HEK293 (cell line): Measurements from ENCODE around the gene RBM15B.

ENCODE experiments used
- CTCF ChIA-PET: fragments of 350-600 bp; formaldehyde crosslinking; extraction: SDS; loops from one replicate; lab custom pipeline; 2021; ENCODE audit warnings: antibody characterized with exemption; lab: Yijun Ruan, JAX
- POLR2A ChIA-PET: fragments of 300-600 bp; formaldehyde crosslinking; extraction: SDS; loops from one replicate; lab custom pipeline; 2020; ENCODE audit warnings: antibody characterized with exemption, inconsistent platforms; lab: Yijun Ruan, JAX
- H3K27ac ChIP-seq: fragments of 200-500 bp; sonication (Bioruptor generic); 2 replicates; pipeline ENCODE4 v1.5.1; 2014; ENCODE audit warnings: low read depth, low read length, control low read depth, inconsistent platforms; ENCODE audit errors: extremely low read depth
- H3K36me3 ChIP-seq, 2 experiments: fragments of 200-500 bp in 1 of 2; sonication (Bioruptor generic) in 1 of 2; 1 replicate in 1 of 2; 2 replicates in 1 of 2; pipeline ENCODE4 v1.5.1; 2014 to 2017; ENCODE audit warnings: inconsistent platforms in 2 of 2, low read length in 2 of 2; ENCODE audit not compliant: control insufficient read depth in 2 of 2, insufficient read depth in 1 of 2
- H3K4me1 ChIP-seq: fragments of 200-500 bp; sonication (Bioruptor generic); 2 replicates; pipeline ENCODE4 v1.5.1; 2014; ENCODE audit warnings: mild to moderate bottlenecking, low read length, inconsistent platforms; ENCODE audit not compliant: control insufficient read depth, insufficient read depth
- H3K4me3 ChIP-seq: 2 replicates; pipeline ENCODE4 v1.5.1; 2011; ENCODE audit warnings: low read depth, mild to moderate bottlenecking, control low read depth, low read length, moderate library complexity
- H3K9me3 ChIP-seq: fragments of 200-500 bp; sonication (Bioruptor generic); 2 replicates; pipeline ENCODE4 v1.5.1; 2014; ENCODE audit warnings: low read depth, low read length, inconsistent platforms; ENCODE audit not compliant: control insufficient read depth, insufficient read depth
- GLIS1 ChIP-seq: fragments of 450-650 bp; formaldehyde crosslinking; IDR thresholded peaks from 2 replicates; pipeline ENCODE4 v1.5.1; 2016; ENCODE audit warnings: missing biosample characterization, missing genetic modification characterization
- HOXC10 ChIP-seq: sonication (generic); formaldehyde crosslinking; IDR thresholded peaks from 2 replicates; pipeline ENCODE4 v1.8.1; 2023; ENCODE audit warnings: mild to moderate bottlenecking, missing genetic modification reagents
- MEIS1 ChIP-seq: sonication (generic); formaldehyde crosslinking; IDR thresholded peaks from 2 replicates; pipeline ENCODE4 v1.8.1; 2022; ENCODE audit warnings: missing genetic modification reagents, mild to moderate bottlenecking, borderline replicate concordance
- ZBTB21 ChIP-seq: fragments of 450-650 bp; formaldehyde crosslinking; IDR thresholded peaks from 2 replicates; pipeline ENCODE4 v1.5.1; 2017; ENCODE audit warnings: missing biosample characterization, missing genetic modification characterization
- ZEB2 ChIP-seq: fragments of 450-650 bp; formaldehyde crosslinking; IDR thresholded peaks from 2 replicates; pipeline ENCODE4 v1.5.1; 2016; ENCODE audit warnings: missing biosample characterization, missing genetic modification characterization
- ZFP37 ChIP-seq: fragments of 450-650 bp; formaldehyde crosslinking; IDR thresholded peaks from 2 replicates; pipeline ENCODE4 v1.5.1; 2016; ENCODE audit warnings: missing biosample characterization, missing genetic modification characterization
- ZIC2 ChIP-seq: fragments of 450-650 bp; formaldehyde crosslinking; IDR thresholded peaks from 2 replicates; pipeline ENCODE4 v1.5.1; 2016; ENCODE audit warnings: missing biosample characterization, missing genetic modification characterization
- ZNF155 ChIP-seq: fragments of 450-650 bp; formaldehyde crosslinking; IDR thresholded peaks from 2 replicates; pipeline ENCODE4 v1.5.1; 2016; ENCODE audit warnings: missing biosample characterization, missing genetic modification characterization
- ZNF211 ChIP-seq: fragments of 450-650 bp; formaldehyde crosslinking; IDR thresholded peaks from 2 replicates; pipeline ENCODE4 v1.5.1; 2016; ENCODE audit warnings: low read depth, missing biosample characterization, missing genetic modification characterization
- ZNF335 ChIP-seq: fragments of 450-650 bp; formaldehyde crosslinking; conservative IDR thresholded peaks from 2 replicates; pipeline ENCODE4 v1.5.1; 2016; ENCODE audit warnings: missing biosample characterization, missing genetic modification characterization
- ZNF394 ChIP-seq: fragments of 450-650 bp; formaldehyde crosslinking; IDR thresholded peaks from 2 replicates; pipeline ENCODE4 v1.5.1; 2016; ENCODE audit warnings: missing biosample characterization, missing genetic modification characterization, mild to moderate bottlenecking, moderate library complexity, borderline replicate concordance
- ZNF423 ChIP-seq: fragments of 450-650 bp; formaldehyde crosslinking; IDR thresholded peaks from 2 replicates; pipeline ENCODE4 v1.5.1; 2016; ENCODE audit warnings: missing biosample characterization, missing genetic modification characterization
- ZNF426 ChIP-seq: fragments of 450-650 bp; formaldehyde crosslinking; IDR thresholded peaks from 2 replicates; pipeline ENCODE4 v1.5.1; 2017; ENCODE audit warnings: missing biosample characterization, missing genetic modification characterization, mild to moderate bottlenecking, inconsistent platforms, moderate library complexity
- ZNF473 ChIP-seq: fragments of 450-650 bp; formaldehyde crosslinking; IDR thresholded peaks from 2 replicates; pipeline ENCODE4 v1.5.1; 2017; ENCODE audit warnings: missing biosample characterization, missing genetic modification characterization
- ZNF521 ChIP-seq: fragments of 450-650 bp; formaldehyde crosslinking; IDR thresholded peaks from 2 replicates; pipeline ENCODE4 v1.5.1; 2017; ENCODE audit warnings: missing biosample characterization, mild to moderate bottlenecking, missing genetic modification characterization
- ZNF530 ChIP-seq: fragments of 450-650 bp; formaldehyde crosslinking; IDR thresholded peaks from 2 replicates; pipeline ENCODE4 v1.5.1; 2016; ENCODE audit warnings: low read depth, missing biosample characterization, missing genetic modification characterization
- ZNF658 ChIP-seq: fragments of 450-650 bp; formaldehyde crosslinking; IDR thresholded peaks from 2 replicates; pipeline ENCODE4; 2016; ENCODE audit warnings: missing biosample characterization, missing genetic modification characterization
- TF ChIP-seq, protein P1 (sequence below): fragments of 450-650 bp; formaldehyde crosslinking; IDR thresholded peaks from 2 replicates; pipeline ENCODE4 v1.5.1; 2016; ENCODE audit warnings: missing biosample characterization, missing genetic modification characterization
- TF ChIP-seq, protein P2 (sequence below): fragments of 450-650 bp; formaldehyde crosslinking; IDR thresholded peaks from 2 replicates; pipeline ENCODE4 v1.5.1; 2017; ENCODE audit warnings: missing biosample characterization, missing genetic modification characterization

RBM15B gene

DNA sequence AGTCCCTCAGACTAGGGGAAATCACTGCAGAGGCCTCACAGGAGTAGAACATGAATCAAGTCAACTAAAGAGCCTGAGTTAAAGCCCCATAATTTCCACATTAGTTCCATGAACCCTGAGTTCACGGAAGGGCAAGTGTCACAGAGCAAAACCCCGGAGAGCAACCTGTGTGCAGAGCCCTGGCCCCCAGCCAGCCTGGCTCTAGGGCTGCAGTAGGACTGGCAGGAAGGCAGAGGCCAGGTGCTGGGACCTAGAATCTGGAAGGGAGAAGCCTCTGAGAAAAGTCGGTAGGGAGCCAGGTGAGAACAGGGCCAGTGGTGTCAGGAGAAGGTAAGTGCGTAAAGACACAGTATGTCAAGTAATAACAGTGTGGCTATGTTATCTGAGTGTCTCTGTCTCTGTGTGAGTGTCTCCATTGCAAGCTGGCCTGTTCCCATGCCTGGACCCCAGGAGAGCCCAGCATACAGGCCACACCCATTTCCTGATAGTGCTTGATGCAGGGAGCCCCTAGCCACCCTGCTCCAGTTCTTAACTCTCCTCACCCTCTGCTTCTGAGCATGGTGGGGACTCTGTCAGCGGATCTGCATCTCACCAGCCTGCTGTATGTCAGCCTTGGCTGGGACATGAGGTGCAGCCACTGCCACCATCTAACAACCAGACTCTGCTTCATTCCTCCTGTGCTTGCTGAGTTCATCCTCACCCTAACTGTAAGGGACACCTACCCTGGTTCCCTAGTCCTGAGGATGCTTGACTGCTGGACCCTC, 17.2 kb upstream of the RBM15B start (continued):
- TF ChIP-seq, protein P1, sequence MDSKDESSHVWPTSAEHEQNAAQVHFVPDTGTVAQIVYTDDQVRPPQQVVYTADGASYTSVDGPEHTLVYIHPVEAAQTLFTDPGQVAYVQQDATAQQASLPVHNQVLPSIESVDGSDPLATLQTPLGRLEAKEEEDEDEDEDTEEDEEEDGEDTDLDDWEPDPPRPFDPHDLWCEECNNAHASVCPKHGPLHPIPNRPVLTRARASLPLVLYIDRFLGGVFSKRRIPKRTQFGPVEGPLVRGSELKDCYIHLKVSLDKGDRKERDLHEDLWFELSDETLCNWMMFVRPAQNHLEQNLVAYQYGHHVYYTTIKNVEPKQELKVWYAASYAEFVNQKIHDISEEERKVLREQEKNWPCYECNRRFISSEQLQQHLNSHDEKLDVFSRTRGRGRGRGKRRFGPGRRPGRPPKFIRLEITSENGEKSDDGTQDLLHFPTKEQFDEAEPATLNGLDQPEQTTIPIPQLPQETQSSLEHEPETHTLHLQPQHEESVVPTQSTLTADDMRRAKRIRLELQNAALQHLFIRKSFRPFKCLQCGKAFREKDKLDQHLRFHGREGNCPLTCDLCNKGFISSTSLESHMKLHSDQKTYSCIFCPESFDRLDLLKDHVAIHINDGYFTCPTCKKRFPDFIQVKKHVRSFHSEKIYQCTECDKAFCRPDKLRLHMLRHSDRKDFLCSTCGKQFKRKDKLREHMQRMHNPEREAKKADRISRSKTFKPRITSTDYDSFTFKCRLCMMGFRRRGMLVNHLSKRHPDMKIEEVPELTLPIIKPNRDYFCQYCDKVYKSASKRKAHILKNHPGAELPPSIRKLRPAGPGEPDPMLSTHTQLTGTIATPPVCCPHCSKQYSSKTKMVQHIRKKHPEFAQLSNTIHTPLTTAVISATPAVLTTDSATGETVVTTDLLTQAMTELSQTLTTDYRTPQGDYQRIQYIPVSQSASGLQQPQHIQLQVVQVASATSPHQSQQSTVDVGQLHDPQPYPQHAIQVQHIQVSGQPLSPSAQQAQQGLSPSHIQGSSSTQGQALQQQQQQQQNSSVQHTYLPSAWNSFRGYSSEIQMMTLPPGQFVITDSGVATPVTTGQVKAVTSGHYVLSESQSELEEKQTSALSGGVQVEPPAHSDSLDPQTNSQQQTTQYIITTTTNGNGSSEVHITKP (tag by site-specific recombination) = no peak
- TF ChIP-seq ZNF530 (tag by site-specific recombination) (no peak), HOXC10 (no peak)

DNA sequence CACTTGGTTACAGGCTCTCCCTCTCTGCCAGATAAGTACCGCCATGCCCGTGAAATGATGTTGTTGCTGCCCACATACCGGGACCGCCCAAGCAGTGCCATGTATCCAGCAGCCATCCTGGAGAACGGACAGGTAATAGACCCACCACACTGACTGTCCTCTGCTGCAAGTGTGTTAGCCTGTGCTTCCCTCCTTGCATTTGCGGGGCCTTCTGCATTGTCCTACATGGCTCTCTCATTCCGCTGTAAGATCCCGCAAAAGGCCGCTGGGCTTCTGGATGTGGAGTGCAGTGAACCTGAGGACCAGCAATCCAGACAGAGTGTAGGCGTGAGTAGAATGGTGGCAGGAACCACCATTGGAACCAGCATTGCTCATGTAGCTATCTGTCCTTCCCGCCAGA, 16.6 kb upstream of the RBM15B start:
- CTCF ChIA-PET = interaction anchor here (0.8 kb wide), 1 partner anchor 106 kb away, joined by 3 read pairs; no protein-coding TSS in a partner anchor
- Histone ChIP-seq H3K36me3 (peaks cover 0 to 46% of the 10 kb centered on the region in 2 experiments; a peak in 1 of 3 replicates), H3K4me1 (no peaks in the 10 kb centered on the region), H3K4me3 (no peak overlapping the region), H3K9me3 (no peaks in the 10 kb centered on the region), H3K27ac (no peak overlapping the region)
- POLR2A ChIA-PET = no interaction called here
- no peak for TF ChIP-seq ZNF521 (tag by site-specific recombination)
- TF ChIP-seq ZNF658 (tag by site-specific recombination) = no peak
- TF ChIP-seq GLIS1 = no peak

DNA sequence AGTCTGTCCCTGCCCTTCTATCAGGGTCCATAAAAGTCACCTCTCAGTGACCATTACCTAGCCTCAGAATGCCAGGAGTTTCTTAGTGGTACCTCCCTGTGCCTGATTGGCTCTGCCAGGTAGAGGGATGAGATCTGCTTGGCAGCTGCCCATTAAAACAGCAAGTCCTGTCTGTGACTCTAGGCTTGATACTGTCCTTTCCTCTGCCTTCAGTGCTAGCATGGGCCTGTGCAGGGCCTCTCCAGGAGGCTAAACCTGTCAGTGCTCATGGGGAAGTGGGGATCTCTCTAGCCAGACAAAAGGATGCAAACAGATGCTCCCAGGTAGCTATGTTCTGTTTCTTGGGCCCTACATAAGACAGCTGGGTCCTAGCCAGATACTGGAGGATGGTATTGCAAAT, 15.9 kb upstream of the RBM15B start:
- H3K9me3 ChIP-seq = no peaks in the 10 kb centered on the region
- no peak overlapping the region for H3K27ac ChIP-seq
- ChIA-PET CTCF (interaction anchor here (0.6 to 0.8 kb wide), 2 partner anchors 107 to 761 kb away, joined by 3 read pairs; no protein-coding TSS in a partner anchor), POLR2A (interaction anchor here (0.6 kb wide), 1 partner anchor 592 kb away, joined by 3 read pairs; the partner anchor contains the start of gene PCBP4)
- TF ChIP-seq ZNF426 (tag by site-specific recombination) (no peak), ZNF211 (tag by site-specific recombination) (no peak), ZEB2 (tag by site-specific recombination) (no peak), ZNF394 (tag by site-specific recombination) (no peak), MEIS1 (CRISPR knock-in tag) (no peak), ZIC2 (tag by site-specific recombination) (no peak), ZNF473 (tag by site-specific recombination) (no peak), ZNF335 (no peak), ZNF423 (tag by site-specific recombination) (no peak)
- no peaks in the 10 kb centered on the region for H3K4me1 ChIP-seq
- no peak overlapping the region for H3K4me3 ChIP-seq
- peaks cover 0 to 47% of the 10 kb centered on the region in 2 experiments; a peak in 1 of 3 replicates for H3K36me3 ChIP-seq

DNA sequence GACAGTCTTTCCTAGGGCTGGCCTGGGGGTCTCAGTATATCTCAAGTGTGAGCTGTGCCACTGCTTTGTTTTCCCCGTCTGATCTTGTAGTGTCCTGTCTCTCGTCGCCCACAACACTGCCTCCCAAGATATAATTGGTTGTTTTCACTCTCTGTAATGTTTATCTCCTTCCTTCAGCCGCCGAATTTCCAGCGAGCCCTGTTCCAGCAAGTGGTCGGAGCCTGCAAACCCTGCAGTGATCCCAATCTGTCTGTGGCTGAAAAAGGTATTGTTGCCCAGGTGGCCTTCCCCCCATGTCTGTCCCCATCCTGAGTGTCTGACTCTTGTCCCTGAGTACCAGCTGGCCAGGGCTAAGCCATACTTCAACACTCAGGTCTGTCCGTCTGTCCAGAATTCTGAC, 15.5 kb upstream of the RBM15B start:
- CTCF ChIA-PET = interaction anchor here (0.6 to 0.7 kb wide), 3 partner anchors 698 to 761 kb away, joined by 3 read pairs; no protein-coding TSS in a partner anchor
- POLR2A ChIA-PET = no interaction called here
- Histone ChIP-seq H3K36me3 (peaks cover 0 to 48% of the 10 kb centered on the region in 2 experiments; a peak in 1 of 3 replicates), H3K4me1 (no peaks in the 10 kb centered on the region)
- TF ChIP-seq ZFP37 (no peak), ZNF423 (tag by site-specific recombination) (no peak), ZNF155 (tag by site-specific recombination) (no peak), ZNF530 (tag by site-specific recombination) (no peak), ZBTB21 (tag by site-specific recombination) (no peak)
- TF ChIP-seq, protein P2, sequence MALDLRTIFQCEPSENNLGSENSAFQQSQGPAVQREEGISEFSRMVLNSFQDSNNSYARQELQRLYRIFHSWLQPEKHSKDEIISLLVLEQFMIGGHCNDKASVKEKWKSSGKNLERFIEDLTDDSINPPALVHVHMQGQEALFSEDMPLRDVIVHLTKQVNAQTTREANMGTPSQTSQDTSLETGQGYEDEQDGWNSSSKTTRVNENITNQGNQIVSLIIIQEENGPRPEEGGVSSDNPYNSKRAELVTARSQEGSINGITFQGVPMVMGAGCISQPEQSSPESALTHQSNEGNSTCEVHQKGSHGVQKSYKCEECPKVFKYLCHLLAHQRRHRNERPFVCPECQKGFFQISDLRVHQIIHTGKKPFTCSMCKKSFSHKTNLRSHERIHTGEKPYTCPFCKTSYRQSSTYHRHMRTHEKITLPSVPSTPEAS (tag by site-specific recombination) = no peak
- TF ChIP-seq, all 188 proteins: peak for 0
- no peak overlapping the region for H3K27ac ChIP-seq
- no peaks in the 10 kb centered on the region for H3K9me3 ChIP-seq
- H3K4me3 ChIP-seq = no peak overlapping the region
